ENCODE results near the gene OSTN. TPM values are rescaled to one million over a fixed set of nuclear protein-coding genes. Genes with fewer than 3 reads are reported as not detected.

Gene OSTN
- polyA plus RNA-seq, 1 experiment, result not detected

DNA sequence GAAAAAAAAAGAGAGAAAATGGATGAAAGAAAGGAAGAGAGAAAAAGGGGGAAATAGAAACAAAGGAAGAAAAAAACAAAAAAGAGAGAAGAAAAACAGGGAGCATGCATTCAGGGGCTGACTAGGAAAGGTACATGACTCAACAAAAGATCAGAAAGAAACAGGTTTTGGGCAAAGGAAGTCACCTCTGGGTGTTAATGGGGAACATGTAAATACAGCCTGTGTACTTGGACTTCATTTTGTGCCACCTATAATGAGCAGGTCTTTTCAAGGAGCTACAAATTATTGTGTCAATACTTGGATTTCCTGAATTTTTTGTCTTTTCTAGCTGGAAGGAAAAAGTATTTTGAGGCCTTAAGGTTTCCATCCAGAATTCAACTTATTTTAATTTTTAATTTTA is 76.7 kb downstream of the OSTN start:
- H3K4me3 ChIP-seq (ENCODE audit: low read depth, low read length), result no peak overlapping the region
- ChIA-PET POLR2A (no interaction called here), CTCF (interaction anchor here (1.4 kb wide), 1 partner anchor 9 kb away, joined by 4 read pairs; no protein-coding TSS in a partner anchor)
- no peaks in the 10 kb centered on the region for H3K27me3 ChIP-seq (ENCODE audit: control insufficient read depth, insufficient read depth, low read length)
- TF ChIP-seq, protein P1, sequence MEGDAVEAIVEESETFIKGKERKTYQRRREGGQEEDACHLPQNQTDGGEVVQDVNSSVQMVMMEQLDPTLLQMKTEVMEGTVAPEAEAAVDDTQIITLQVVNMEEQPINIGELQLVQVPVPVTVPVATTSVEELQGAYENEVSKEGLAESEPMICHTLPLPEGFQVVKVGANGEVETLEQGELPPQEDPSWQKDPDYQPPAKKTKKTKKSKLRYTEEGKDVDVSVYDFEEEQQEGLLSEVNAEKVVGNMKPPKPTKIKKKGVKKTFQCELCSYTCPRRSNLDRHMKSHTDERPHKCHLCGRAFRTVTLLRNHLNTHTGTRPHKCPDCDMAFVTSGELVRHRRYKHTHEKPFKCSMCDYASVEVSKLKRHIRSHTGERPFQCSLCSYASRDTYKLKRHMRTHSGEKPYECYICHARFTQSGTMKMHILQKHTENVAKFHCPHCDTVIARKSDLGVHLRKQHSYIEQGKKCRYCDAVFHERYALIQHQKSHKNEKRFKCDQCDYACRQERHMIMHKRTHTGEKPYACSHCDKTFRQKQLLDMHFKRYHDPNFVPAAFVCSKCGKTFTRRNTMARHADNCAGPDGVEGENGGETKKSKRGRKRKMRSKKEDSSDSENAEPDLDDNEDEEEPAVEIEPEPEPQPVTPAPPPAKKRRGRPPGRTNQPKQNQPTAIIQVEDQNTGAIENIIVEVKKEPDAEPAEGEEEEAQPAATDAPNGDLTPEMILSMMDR (IDR thresholded peaks at IDR 0.05; ENCODE audit: insufficient read depth, low read depth, low read length), result no peak
- DNase-seq (ENCODE audit: low read depth), result no peak
- H3K36me3 ChIP-seq (ENCODE audit: control insufficient read depth, insufficient read depth, low read length), result no peaks in the 10 kb centered on the region

DNA sequence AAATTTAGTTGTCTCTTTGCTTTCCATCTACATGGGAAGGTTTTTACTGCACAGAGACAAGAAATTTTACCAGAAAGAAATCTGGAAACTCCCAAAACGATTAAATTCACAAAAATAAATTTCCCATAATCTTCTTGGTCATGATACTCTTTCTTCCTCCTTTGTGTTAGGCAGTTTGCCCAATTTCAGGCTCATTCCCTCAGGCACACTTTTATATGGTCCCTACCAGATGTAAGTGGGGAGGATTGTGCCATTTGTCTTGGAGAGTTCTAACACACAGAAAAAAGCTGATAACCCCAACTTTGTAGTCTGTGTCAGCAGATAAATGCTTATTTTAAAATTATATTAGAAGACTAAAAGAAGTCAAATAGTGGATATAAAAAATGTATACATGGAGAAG is 81.1 kb downstream of the OSTN start:
- ChIA-PET CTCF (no interaction called here), POLR2A (no interaction called here)
- no peaks in the 10 kb centered on the region for H3K27me3 ChIP-seq (ENCODE audit: control insufficient read depth, insufficient read depth, low read length)
- H3K4me3 ChIP-seq (ENCODE audit: low read depth, low read length), result no peak overlapping the region
- DNase-seq (ENCODE audit: low read depth), result no peak
- TF ChIP-seq, protein P1 (IDR thresholded peaks at IDR 0.05; ENCODE audit: insufficient read depth, low read depth, low read length), result no peak
- no peaks in the 10 kb centered on the region for H3K36me3 ChIP-seq (ENCODE audit: control insufficient read depth, insufficient read depth, low read length)

- no peak overlapping the region for H3K4me3 ChIP-seq (ENCODE audit: low read depth, low read length)
- POLR2A ChIA-PET, result no interaction called here
- H3K27me3 ChIP-seq (ENCODE audit: control insufficient read depth, insufficient read depth, low read length), result no peaks in the 10 kb centered on the region
- TF ChIP-seq, protein P1 (IDR thresholded peaks at IDR 0.05; ENCODE audit: insufficient read depth, low read depth, low read length), result no peak
- no peak for DNase-seq (ENCODE audit: low read depth)
- CTCF ChIA-PET, result interaction anchor here (1.0 kb wide), 1 partner anchor 134 kb away, joined by 3 read pairs; no protein-coding TSS in a partner anchor
- no peaks in the 10 kb centered on the region for H3K36me3 ChIP-seq (ENCODE audit: control insufficient read depth, insufficient read depth, low read length)
Measured at GRCh38 chr3:191280882-191281281, 81.8 kb downstream of the OSTN start.

- no peak for DNase-seq (ENCODE audit: low read depth)
- H3K4me3 ChIP-seq (ENCODE audit: low read depth, low read length), result no peak overlapping the region
- TF ChIP-seq, protein P1 (IDR thresholded peaks at IDR 0.05; ENCODE audit: insufficient read depth, low read depth, low read length), result no peak
- ChIA-PET POLR2A (no interaction called here), CTCF (interaction anchor here (0.7 kb wide), 1 partner anchor 13 kb away, joined by 4 read pairs; no protein-coding TSS in a partner anchor)
- no peaks in the 10 kb centered on the region for H3K27me3 ChIP-seq (ENCODE audit: control insufficient read depth, insufficient read depth, low read length)
- H3K36me3 ChIP-seq (ENCODE audit: control insufficient read depth, insufficient read depth, low read length), result no peaks in the 10 kb centered on the region
Measured at GRCh38 chr3:191282251-191283185, 83.5 kb downstream of the OSTN start.

GRCh38 chr3:191283400-191283799 is 84.4 kb downstream of the OSTN start:
- CTCF ChIA-PET, result interaction anchor here (1.9 kb wide), 1 partner anchor 11 kb away, joined by 3 read pairs; no protein-coding TSS in a partner anchor
- Histone ChIP-seq H3K36me3 (ENCODE audit: control insufficient read depth, insufficient read depth, low read length) (no peaks in the 10 kb centered on the region), H3K4me3 (ENCODE audit: low read depth, low read length) (no peak overlapping the region), H3K27me3 (ENCODE audit: control insufficient read depth, insufficient read depth, low read length) (no peaks in the 10 kb centered on the region)
- DNase-seq (ENCODE audit: low read depth), result no peak
- TF ChIP-seq, protein P1 (IDR thresholded peaks at IDR 0.05; ENCODE audit: insufficient read depth, low read depth, low read length), result no peak
- POLR2A ChIA-PET, result no interaction called here
